SJCRH30 (cell line): ENCODE measurements around the gene ATR. TPM values are rescaled to one million over a fixed set of nuclear protein-coding genes. Genes with fewer than 3 reads are reported as not detected.
A peak's percentile ranks its signal among the peaks of the same experiment; 100 is the strongest.

Source experiments
- DNase-seq, 2 experiments: peaks; one replicate each; pipeline ENCODE4 v3.0.0-alpha.2; 2015 to 2020
- H3K27ac ChIP-seq: fragments of 250-450 bp; sonication (Bioruptor Pico); 2 replicates; pipeline ENCODE4 v1.5.1; 2020; ENCODE audit warnings: mild to moderate bottlenecking, moderate library complexity
- H3K27me3 ChIP-seq: fragments of 250-450 bp; sonication (Bioruptor Pico); 2 replicates; pipeline ENCODE4 v1.5.1; 2020; ENCODE audit warnings: mild to moderate bottlenecking, moderate library complexity
- H3K36me3 ChIP-seq: fragments of 250-450 bp; sonication (Bioruptor Pico); 2 replicates; pipeline ENCODE4 v1.5.1; 2020; ENCODE audit warnings: mild to moderate bottlenecking, moderate library complexity
- H3K4me1 ChIP-seq: fragments of 250-450 bp; sonication (Bioruptor Pico); 2 replicates; pipeline ENCODE4 v1.5.1; 2020; ENCODE audit warnings: mild to moderate bottlenecking, moderate library complexity
- H3K4me3 ChIP-seq: fragments of 250-450 bp; sonication (Bioruptor Pico); 2 replicates; pipeline ENCODE4 v1.5.1; 2020; ENCODE audit warnings: mild to moderate bottlenecking, moderate library complexity
- H3K9me3 ChIP-seq: fragments of 250-450 bp; sonication (Bioruptor Pico); replicated peaks from 2 replicates; pipeline ENCODE4 v1.5.1; 2020; ENCODE audit warnings: mild to moderate bottlenecking, moderate library complexity
- total RNA-seq: library from RNA; depleted of rRNA; stranded (reverse); fragments of >200 nt; shearing (Covaris generic); gene quantifications from 2 replicates; pipeline ENCODE4 v1.2.3, GENCODE V29; 2014

The ATR gene
- total RNA-seq, 1 experiment from 2014 or later = 33.1 TPM

GRCh38 chr3:142507241-142507640 is 71.3 kb downstream of the ATR start:
- H3K27ac ChIP-seq = no peak overlapping the region
- DNase-seq = no peak

DNA sequence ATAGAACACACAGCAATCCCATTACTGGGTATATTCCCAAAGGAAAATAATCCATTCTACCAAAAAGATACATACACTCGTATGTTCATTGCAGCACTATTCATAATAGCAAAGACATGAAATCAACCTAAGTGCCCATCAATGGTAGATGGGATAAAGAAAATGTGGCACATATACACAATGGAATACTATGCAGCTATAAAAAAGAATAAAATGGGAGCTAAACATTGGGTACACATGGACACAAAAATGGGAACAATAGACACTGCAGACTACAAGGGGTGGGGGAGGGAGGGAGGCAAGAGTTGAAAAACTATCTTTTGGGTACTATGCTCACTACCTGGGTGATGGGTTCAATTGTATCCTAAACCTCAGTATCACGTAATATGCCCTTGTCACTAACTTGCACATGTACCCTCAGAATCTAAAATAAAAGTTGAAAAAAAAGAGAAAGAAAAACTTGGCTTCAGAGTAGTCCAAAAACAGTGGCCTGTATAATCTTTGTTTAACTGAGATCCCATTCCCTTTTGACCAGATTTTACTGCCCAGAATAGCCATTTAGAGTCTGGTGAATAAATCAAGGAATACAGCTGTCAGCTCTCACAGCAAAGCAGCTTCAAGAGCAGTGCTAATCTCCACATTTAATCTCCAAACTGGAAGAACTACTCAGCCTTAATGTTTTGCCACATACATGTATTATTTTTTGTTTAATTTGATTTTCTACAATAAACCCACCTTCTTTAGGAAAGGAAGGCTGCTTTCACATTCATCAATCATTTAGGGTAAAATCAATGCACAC is 76.1 kb downstream of the ATR start:
- Histone ChIP-seq H3K36me3 (peaks cover 23% of the 10 kb centered on the region), H3K9me3 (no peaks in the 10 kb centered on the region), H3K4me1 (peaks cover 14% of the 10 kb centered on the region), H3K27me3 (no peaks in the 10 kb centered on the region), H3K27ac (no peak overlapping the region), H3K4me3 (no peak overlapping the region)
- no peak for DNase-seq

More at GRCh38 chr3:142507241-142507640, 71.3 kb downstream of the ATR start:
- Histone ChIP-seq H3K4me1 (no peaks in the 10 kb centered on the region), H3K36me3 (peaks cover 31% of the 10 kb centered on the region), H3K27me3 (no peaks in the 10 kb centered on the region), H3K9me3 (no peaks in the 10 kb centered on the region), H3K4me3 (no peak overlapping the region)

GRCh38 chr3:142501004-142501926 is 77.3 kb downstream of the ATR start:
- Histone ChIP-seq H3K36me3 (peaks cover 32% of the 10 kb centered on the region), H3K9me3 (no peaks in the 10 kb centered on the region), H3K4me1 (peaks cover 14% of the 10 kb centered on the region), H3K4me3 (no peak overlapping the region), H3K27ac (peak overlapping the region; percentile 47), H3K27me3 (no peaks in the 10 kb centered on the region)
- DNase-seq = peak in 1 of 2 experiments; percentile 40

- Histone ChIP-seq H3K4me3 (no peak overlapping the region), H3K27me3 (no peaks in the 10 kb centered on the region), H3K9me3 (no peaks in the 10 kb centered on the region), H3K36me3 (peaks cover 36% of the 10 kb centered on the region), H3K27ac (peak overlapping the region; percentile 47), H3K4me1 (peaks cover 14% of the 10 kb centered on the region)
- DNase-seq = no peak
Measured at GRCh38 chr3:142500211-142500610, 78.3 kb downstream of the ATR start.

DNA sequence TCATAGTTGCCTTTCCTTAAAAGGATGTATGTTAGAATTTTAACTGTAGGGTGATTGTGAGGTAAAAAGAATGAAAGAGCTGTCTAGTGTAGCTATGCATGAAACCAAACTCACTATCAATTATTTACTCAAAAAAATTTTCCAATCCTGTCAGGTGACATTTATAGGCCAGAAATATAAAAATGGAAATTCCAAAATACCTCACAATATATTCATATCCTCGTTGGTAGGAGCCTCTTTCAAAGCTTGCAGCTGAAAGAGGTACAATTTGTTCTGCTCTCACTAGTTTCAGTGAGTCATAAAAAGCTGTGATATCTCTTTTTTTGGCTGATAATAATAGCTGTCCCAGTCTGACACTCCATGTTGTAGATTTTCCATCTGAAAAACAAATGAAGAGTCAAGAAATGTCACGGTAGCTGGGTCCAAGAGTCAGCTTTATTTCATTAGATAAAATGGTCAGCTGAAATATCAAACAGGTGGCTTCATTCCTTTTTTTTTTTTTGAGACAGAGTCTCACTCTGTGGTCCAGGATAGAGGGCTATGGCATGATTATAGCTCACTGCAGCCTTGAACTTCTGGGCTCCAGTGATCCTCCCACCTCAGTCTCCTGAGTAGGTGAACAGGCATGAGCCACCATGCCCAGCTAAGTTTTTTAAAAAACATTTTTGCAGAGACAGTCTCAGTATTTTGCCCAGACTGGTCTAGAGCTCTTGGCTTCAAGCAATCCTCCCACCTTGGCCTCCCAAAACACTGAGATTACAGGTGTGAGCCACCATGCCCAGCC is 79.9 kb downstream of the ATR start:
- peaks cover 14% of the 10 kb centered on the region for H3K4me1 ChIP-seq
- peaks cover 47% of the 10 kb centered on the region for H3K36me3 ChIP-seq
- no peak overlapping the region for H3K27ac ChIP-seq
- H3K27me3 ChIP-seq = no peaks in the 10 kb centered on the region
- H3K4me3 ChIP-seq = no peak overlapping the region
- H3K9me3 ChIP-seq = no peaks in the 10 kb centered on the region
- no peak for DNase-seq

GRCh38 chr3:142497729-142498128 is 80.8 kb downstream of the ATR start:
- DNase-seq = no peak
- H3K4me1 ChIP-seq = peaks cover 14% of the 10 kb centered on the region
- peaks cover 52% of the 10 kb centered on the region for H3K36me3 ChIP-seq
- no peak overlapping the region for H3K27ac ChIP-seq
- H3K9me3 ChIP-seq = no peaks in the 10 kb centered on the region
- H3K27me3 ChIP-seq = no peaks in the 10 kb centered on the region
- no peak overlapping the region for H3K4me3 ChIP-seq

DNA sequence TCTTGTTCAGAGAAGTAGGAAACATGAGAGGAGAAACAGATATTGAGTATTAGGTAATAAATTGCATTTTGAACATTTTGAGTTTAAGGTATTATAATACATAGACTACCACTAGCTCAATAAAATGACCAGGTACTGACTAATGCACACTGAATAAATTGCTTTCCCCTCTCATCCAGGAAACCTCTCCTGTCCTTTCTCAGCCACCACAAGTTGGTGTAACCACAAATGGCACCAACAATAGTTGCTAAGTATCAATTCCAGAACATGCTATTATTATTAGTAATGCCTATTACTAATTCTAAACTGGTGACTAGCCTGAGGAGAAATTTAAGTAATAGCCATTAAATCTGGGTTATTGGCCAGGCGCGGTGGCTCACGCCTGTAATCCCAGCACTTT is 83.4 kb downstream of the ATR start:
- DNase-seq = no peak
- Histone ChIP-seq H3K9me3 (no peaks in the 10 kb centered on the region), H3K4me1 (peaks cover 3% of the 10 kb centered on the region), H3K4me3 (no peak overlapping the region), H3K36me3 (peaks cover 61% of the 10 kb centered on the region), H3K27ac (no peak overlapping the region), H3K27me3 (no peaks in the 10 kb centered on the region)

GRCh38 chr3:142492184-142492583 is 86.3 kb downstream of the ATR start:
- Histone ChIP-seq H3K4me1 (no peaks in the 10 kb centered on the region), H3K4me3 (no peak overlapping the region), H3K27ac (no peak overlapping the region), H3K27me3 (no peaks in the 10 kb centered on the region), H3K36me3 (peaks cover 51% of the 10 kb centered on the region), H3K9me3 (no peaks in the 10 kb centered on the region)
- DNase-seq = no peak

GRCh38 chr3:142489572-142490323 is 88.8 kb downstream of the ATR start:
- no peak overlapping the region for H3K4me3 ChIP-seq
- peaks cover 45% of the 10 kb centered on the region for H3K36me3 ChIP-seq
- no peak for DNase-seq
- H3K27ac ChIP-seq = no peak overlapping the region
- H3K9me3 ChIP-seq = no peaks in the 10 kb centered on the region
- H3K4me1 ChIP-seq = no peaks in the 10 kb centered on the region
- no peaks in the 10 kb centered on the region for H3K27me3 ChIP-seq

GRCh38 chr3:142484912-142485435 is 93.6 kb downstream of the ATR start:
- Histone ChIP-seq H3K4me1 (no peaks in the 10 kb centered on the region), H3K27me3 (no peaks in the 10 kb centered on the region), H3K36me3 (peaks cover 50% of the 10 kb centered on the region), H3K27ac (no peak overlapping the region), H3K9me3 (peaks cover 12% of the 10 kb centered on the region), H3K4me3 (no peak overlapping the region)
- no peak for DNase-seq

DNA sequence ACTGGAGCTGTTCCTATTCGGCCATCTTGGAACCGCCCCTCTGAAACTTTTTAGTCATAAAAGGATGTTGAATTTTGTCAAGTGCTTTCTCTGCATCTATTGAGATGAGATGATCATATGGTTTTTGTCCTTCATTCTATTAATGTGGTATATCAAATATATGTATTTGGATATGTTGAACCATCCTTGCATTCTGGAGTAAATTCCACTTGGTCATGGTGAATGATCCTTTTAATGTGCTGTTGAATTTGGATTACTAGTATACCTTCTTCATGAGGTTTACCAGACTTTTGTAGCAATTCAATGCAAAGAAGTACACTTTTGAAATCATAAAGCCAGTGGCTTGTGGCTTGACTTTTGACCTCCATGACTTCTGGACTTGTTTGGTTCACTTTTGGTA is 97.3 kb downstream of the ATR start:
- Histone ChIP-seq H3K27ac (no peak overlapping the region), H3K4me3 (no peak overlapping the region), H3K9me3 (peaks cover 19% of the 10 kb centered on the region), H3K4me1 (no peaks in the 10 kb centered on the region), H3K36me3 (peaks cover 43% of the 10 kb centered on the region), H3K27me3 (no peaks in the 10 kb centered on the region)
- no peak for DNase-seq

DNA sequence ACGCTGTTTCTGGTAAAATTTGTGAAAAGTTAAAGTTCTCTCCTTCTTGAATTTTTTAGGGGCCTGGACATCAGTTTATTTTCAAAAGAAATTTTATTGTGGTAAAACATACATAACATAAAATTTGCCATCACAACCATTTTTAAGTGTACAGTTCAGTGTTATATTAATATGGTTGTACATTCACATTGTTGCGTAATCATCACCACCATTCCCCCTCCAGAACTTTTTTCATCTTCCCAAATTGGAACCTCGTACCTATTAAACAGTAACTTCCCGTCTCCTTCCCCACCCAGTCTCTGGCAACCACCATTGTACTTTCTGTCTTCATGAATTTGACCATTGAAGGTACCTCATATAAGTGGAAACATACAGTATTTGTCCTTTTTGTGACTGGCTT is 107.7 kb downstream of the ATR start:
- no peaks in the 10 kb centered on the region for H3K4me1 ChIP-seq
- peaks cover 9% of the 10 kb centered on the region for H3K36me3 ChIP-seq
- no peak for DNase-seq
- H3K4me3 ChIP-seq = no peak overlapping the region
- H3K27ac ChIP-seq = no peak overlapping the region
- peaks cover 7% of the 10 kb centered on the region for H3K9me3 ChIP-seq
- no peaks in the 10 kb centered on the region for H3K27me3 ChIP-seq

DNA sequence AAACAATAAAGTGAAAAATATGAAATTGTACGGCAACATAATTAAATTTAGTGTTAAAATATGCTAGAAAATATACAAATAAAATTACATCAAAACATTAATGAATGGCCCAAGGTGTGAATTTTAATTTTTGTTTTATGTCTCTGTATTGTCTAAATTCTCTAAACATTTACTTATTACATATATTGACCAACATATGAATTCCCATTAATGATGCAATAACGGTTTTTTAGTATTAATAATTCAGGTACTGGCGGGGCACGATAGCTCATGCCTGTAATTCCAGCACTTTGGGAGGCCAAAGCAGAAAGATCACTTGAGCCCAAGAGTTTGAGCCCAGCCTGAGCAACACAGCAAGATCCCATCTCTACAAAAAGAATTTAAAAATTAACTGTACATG is 110.1 kb downstream of the ATR start:
- H3K4me3 ChIP-seq = no peak overlapping the region
- no peaks in the 10 kb centered on the region for H3K27me3 ChIP-seq
- no peak for DNase-seq
- no peaks in the 10 kb centered on the region for H3K4me1 ChIP-seq
- no peaks in the 10 kb centered on the region; the same call in 1 of the 2 replicates for H3K9me3 ChIP-seq
- peaks cover 16% of the 10 kb centered on the region for H3K36me3 ChIP-seq
- H3K27ac ChIP-seq = no peak overlapping the region

GRCh38 chr3:142467768-142468167 is 110.8 kb downstream of the ATR start:
- no peak for DNase-seq

More at GRCh38 chr3:142467768-142468167, 110.8 kb downstream of the ATR start:
- H3K9me3 ChIP-seq = no peaks in the 10 kb centered on the region; the same call in 1 of the 2 replicates
- H3K27ac ChIP-seq = no peak overlapping the region
- no peaks in the 10 kb centered on the region for H3K27me3 ChIP-seq
- H3K4me1 ChIP-seq = no peaks in the 10 kb centered on the region
- H3K36me3 ChIP-seq = peaks cover 16% of the 10 kb centered on the region
- no peak overlapping the region for H3K4me3 ChIP-seq
